Activated CD8-positive, alpha-beta T cell treated with anti-CD3 and anti-CD28 coated beads, Interleukin-2, amount 10 ng/mL, durations not matched to agents 7 days and 5 days (primary cell): ENCODE data around the gene SCAANT1. TPM values are rescaled to one million over a fixed set of nuclear protein-coding genes. Genes with fewer than 3 reads are reported as not detected.

Source experiments
- ATAC-seq: fragments of 150-1000 bp; cut with Tn5 transposase; one replicate; pipeline ENCODE4 v1.10.0; 2021; ENCODE audit warnings: moderate library complexity
- CTCF ChIA-PET: fragments of 350-600 bp; sonication (Branson Sonifier 250); formaldehyde crosslinking; loops from one replicate; lab custom pipeline; 2021; ENCODE audit warnings: antibody characterized with exemption; lab: Charles Lee
- POLR2A ChIA-PET: fragments of 350-600 bp; sonication (Branson Sonifier 250); formaldehyde crosslinking; loops from one replicate; lab custom pipeline; 2021; ENCODE audit warnings: antibody characterized with exemption; lab: Charles Lee
- DNase-seq: peaks from one replicate; pipeline ENCODE4 v3.0.0-alpha.2; 2020
- H3K27ac Mint-ChIP-seq: one replicate; pipeline ENCODE4 v1.8.0; 2021; ENCODE audit warnings: mild to moderate bottlenecking, mixed read lengths
- H3K27me3 Mint-ChIP-seq: one replicate; pipeline ENCODE4 v1.8.0; 2021; ENCODE audit warnings: low read depth, mixed read lengths
- H3K36me3 Mint-ChIP-seq: one replicate; pipeline ENCODE4 v1.8.0; 2021; ENCODE audit warnings: low read depth, mixed read lengths
- H3K4me1 Mint-ChIP-seq: one replicate; pipeline ENCODE4 v1.8.0; 2021; ENCODE audit warnings: low read depth, mixed read lengths
- H3K4me3 Mint-ChIP-seq: one replicate; pipeline ENCODE4 v1.8.0; 2021; ENCODE audit warnings: mild to moderate bottlenecking, mixed read lengths
- H3K9me3 Mint-ChIP-seq: one replicate; pipeline ENCODE4 v1.8.0; 2022; ENCODE audit warnings: mixed read lengths; ENCODE audit not compliant: insufficient read depth
- total RNA-seq, 2 experiments: library from RNA; stranded (reverse); gene quantifications; one replicate each; pipeline ENCODE4 v1.2.3, GENCODE V29; 2021

The SCAANT1 gene
- total RNA-seq, 2 experiments from 2014 or later = not detected

DNA sequence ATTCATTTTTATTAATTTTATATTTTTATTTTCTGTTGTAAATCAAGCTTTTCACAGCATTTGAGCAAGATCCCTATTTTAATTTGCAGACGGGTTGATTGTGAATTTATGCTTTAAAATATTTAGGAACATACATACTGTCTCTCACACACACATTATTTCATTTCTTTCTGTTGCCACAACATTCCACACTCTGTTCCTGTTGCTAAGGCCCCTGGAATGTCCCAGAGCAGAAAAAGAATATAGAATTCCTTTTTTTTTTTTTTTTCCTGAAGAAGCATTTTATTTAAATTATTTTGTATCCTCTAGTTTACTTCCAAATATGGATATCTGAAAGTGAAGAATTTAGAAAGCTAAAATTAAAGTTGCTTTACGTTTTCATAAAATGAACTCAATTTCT lies 36.8 kb upstream of the SCAANT1 start:
- H3K36me3 Mint-ChIP-seq = peaks cover 27% of the 10 kb centered on the region

DNA sequence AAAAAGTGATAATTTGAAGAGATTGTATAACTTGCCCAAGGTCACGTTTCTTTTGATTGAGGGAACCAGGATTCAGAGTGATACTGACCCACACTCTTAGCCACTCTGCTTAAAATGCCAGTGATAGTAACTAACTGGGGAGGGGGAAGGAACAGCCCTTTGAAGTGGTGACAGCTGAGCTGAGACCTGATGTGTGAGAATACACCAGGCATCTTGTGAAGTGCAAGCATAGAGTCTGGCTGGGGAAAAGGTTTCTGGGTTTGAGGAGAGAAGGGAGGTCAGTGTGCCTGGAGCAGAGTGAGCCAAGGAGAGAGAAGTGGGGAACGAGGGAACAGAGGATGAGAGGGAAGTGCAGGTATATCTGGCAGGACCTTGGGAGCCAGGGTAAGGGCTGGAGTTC lies 35.4 kb upstream of the SCAANT1 start:
- DNase-seq (no peak), ATAC-seq (no peak)
- H3K27ac Mint-ChIP-seq = peak overlapping the region; percentile 31
- H3K9me3 Mint-ChIP-seq = no peaks in the 10 kb centered on the region
- no peaks in the 10 kb centered on the region for H3K27me3 Mint-ChIP-seq
- H3K36me3 Mint-ChIP-seq = peaks cover 27% of the 10 kb centered on the region
- ChIA-PET CTCF (interaction anchor here (1.4 kb wide), 2 partner anchors 14 to 76 kb away, joined by 3 to 5 read pairs; no protein-coding TSS in a partner anchor), POLR2A (interaction anchor here (1.1 kb wide), 1 partner anchor 20 kb away, joined by 3 read pairs; no protein-coding TSS in a partner anchor)
- H3K4me3 Mint-ChIP-seq = no peak overlapping the region
- peaks cover 65% of the 10 kb centered on the region for H3K4me1 Mint-ChIP-seq

More for the DNA sequence above, 36.8 kb upstream of the SCAANT1 start:
- no peak for DNase-seq
- Mint-ChIP-seq H3K27ac (no peak overlapping the region), H3K9me3 (no peaks in the 10 kb centered on the region), H3K27me3 (no peaks in the 10 kb centered on the region), H3K4me3 (no peak overlapping the region), H3K4me1 (peaks cover 52% of the 10 kb centered on the region)
- ChIA-PET CTCF (interaction anchor here (0.7 to 1.5 kb wide), 3 partner anchors 9 to 56 kb away, joined by 3 to 5 read pairs (median 3); no protein-coding TSS in a partner anchor), POLR2A (interaction anchor here (0.6 to 3.2 kb wide), 2 partner anchors 19 to 75 kb away, joined by 3 to 10 read pairs; no protein-coding TSS in a partner anchor)
- no peak for ATAC-seq

DNA sequence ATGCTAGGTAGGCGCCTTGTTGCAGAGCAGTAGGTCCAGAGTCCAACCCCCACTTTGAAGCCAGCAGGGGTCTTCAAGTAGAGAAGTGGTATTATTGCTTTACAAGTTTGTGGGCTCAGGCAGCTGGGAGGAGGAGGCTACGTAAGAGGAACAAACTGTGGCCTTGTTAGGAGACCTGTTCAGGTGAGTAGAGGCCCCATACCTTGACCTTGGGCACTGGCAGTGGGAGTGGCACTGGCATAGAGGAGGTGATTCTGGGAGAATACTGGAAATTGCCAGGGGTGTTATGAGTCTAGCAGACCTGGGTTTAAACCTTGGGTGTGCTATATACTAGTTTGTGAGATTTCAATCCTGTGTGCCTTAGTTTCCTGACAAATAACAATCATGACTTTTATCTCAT lies 34.6 kb upstream of the SCAANT1 start:
- ChIA-PET POLR2A (interaction anchor here (1.1 kb wide), 1 partner anchor 21 kb away, joined by 3 read pairs; no protein-coding TSS in a partner anchor), CTCF (interaction anchor here (1.1 to 1.4 kb wide), 3 partner anchors 11 to 77 kb away, joined by 3 to 5 read pairs (median 3); no protein-coding TSS in a partner anchor)
- no peak overlapping the region for H3K4me3 Mint-ChIP-seq
- H3K4me1 Mint-ChIP-seq = peaks cover 67% of the 10 kb centered on the region
- no peak for ATAC-seq
- H3K9me3 Mint-ChIP-seq = no peaks in the 10 kb centered on the region
- H3K27ac Mint-ChIP-seq = peak overlapping the region; percentile 16
- H3K36me3 Mint-ChIP-seq = peaks cover 27% of the 10 kb centered on the region
- no peak for DNase-seq
- no peaks in the 10 kb centered on the region for H3K27me3 Mint-ChIP-seq

DNA sequence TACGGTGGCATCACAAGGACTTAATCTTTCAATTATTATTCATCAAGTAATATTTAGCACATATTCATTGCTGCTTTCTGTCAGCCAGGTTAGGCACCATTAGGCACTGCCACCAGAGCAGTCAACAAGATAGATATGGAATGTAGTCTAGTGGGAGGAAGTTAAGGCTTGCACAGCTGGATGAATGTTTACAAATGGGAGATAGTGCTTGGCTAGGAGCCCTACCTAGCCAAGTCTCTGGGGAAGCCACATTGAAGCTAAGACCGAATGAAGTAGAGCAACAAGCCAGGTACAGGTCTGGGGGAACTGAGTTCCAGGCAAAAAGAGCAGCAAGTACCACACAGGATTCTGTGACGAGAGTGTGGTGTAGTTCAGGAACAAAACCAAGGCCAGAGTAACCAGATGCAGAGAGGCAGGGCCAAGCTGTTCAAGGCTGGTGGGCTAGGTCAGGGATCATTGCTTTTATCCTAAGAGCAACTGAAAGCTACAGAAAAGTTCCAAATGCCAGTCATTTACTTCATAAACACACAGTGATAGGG lies 33.4 kb upstream of the SCAANT1 start:
- DNase-seq = no peak
- peaks cover 60% of the 10 kb centered on the region for H3K4me1 Mint-ChIP-seq
- H3K36me3 Mint-ChIP-seq = peaks cover 26% of the 10 kb centered on the region
- ChIA-PET CTCF (interaction anchor here (0.9 to 1.1 kb wide), 3 partner anchors 13 to 77 kb away, joined by 3 to 4 read pairs (median 4); partner anchors contain the start of gene PSMD6), POLR2A (interaction anchor here (0.9 kb wide), 1 partner anchor 23 kb away, joined by 3 read pairs; no protein-coding TSS in a partner anchor)
- H3K4me3 Mint-ChIP-seq = no peak overlapping the region
- no peaks in the 10 kb centered on the region for H3K27me3 Mint-ChIP-seq
- no peaks in the 10 kb centered on the region for H3K9me3 Mint-ChIP-seq
- no peak for ATAC-seq
- no peak overlapping the region for H3K27ac Mint-ChIP-seq

DNA sequence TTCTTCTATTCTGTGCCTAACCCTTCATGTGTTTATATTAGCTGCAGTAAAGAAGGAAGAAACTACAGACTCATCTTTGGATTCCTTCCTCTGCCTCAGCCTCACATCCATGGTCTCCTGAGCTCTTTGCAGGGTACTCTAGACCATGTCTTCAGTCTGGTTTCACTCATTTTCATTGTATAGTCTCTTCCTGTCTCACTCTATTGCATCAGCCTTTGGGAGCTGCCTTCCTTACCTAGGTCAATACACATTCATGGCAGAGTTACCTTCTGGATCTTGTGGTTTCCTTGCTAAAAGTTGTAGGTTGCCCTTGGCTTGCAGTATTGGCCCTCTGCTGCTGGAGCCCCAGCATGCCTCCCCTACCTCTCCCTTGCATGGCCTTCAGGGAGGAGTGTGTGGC lies 31.5 kb upstream of the SCAANT1 start:
- no peaks in the 10 kb centered on the region for H3K27me3 Mint-ChIP-seq
- H3K36me3 Mint-ChIP-seq = peaks cover 30% of the 10 kb centered on the region
- ChIA-PET CTCF (interaction anchor here (1.4 kb wide), 1 partner anchor 18 kb away, joined by 4 read pairs; no protein-coding TSS in a partner anchor), POLR2A (no interaction called here)
- peaks cover 59% of the 10 kb centered on the region for H3K4me1 Mint-ChIP-seq
- no peak overlapping the region for H3K4me3 Mint-ChIP-seq
- H3K9me3 Mint-ChIP-seq = no peaks in the 10 kb centered on the region
- ATAC-seq = peak; percentile 19
- peak overlapping the region; percentile 8 for H3K27ac Mint-ChIP-seq
- no peak for DNase-seq

DNA sequence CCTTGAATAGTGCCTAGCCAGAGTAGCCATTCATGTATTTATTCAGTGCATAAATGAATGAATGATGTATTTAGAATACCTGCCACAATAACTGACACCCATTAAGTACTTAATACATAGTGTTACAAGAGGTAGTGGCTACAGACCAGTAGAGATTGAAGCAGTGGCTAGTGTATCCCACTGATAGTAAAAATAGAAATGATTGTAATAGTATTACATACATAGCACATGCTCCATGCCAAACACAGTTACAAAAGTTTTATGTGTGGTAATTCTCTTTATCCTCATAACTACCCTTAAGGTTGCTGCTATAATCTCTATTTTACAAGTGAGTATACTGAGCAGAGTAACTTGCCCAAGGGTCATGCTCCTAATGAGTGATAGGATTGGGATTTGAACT lies 30.3 kb upstream of the SCAANT1 start:
- DNase-seq (no peak), ATAC-seq (no peak)
- Mint-ChIP-seq H3K4me1 (peaks cover 61% of the 10 kb centered on the region), H3K27me3 (no peaks in the 10 kb centered on the region), H3K36me3 (peaks cover 30% of the 10 kb centered on the region), H3K27ac (no peak overlapping the region), H3K9me3 (no peaks in the 10 kb centered on the region), H3K4me3 (no peak overlapping the region)
- ChIA-PET CTCF (interaction anchor here (1.0 to 1.2 kb wide), 2 partner anchors 9 to 20 kb away, joined by 3 to 4 read pairs; no protein-coding TSS in a partner anchor), POLR2A (no interaction called here)

DNA sequence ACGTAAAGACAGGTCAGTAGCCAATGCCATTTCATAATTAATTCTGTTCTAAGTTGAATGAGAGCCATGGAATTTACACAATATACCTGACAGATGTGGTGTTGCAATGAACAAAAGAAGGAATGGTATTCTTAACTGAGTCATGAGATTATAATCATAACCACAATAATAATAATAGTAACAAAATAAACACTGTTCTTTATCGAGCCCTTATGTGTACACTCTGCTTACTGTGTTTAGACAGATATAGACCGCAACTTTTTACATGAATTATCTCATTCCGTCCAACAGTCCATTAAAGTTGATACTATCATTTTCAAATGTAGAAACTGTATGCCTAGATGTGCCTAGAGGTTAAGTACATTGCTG lies 28.2 kb upstream of the SCAANT1 start:
- no peak for ATAC-seq
- H3K27ac Mint-ChIP-seq = no peak overlapping the region
- DNase-seq = no peak
- no peaks in the 10 kb centered on the region for H3K27me3 Mint-ChIP-seq
- CTCF ChIA-PET = no interaction called here
- peaks cover 31% of the 10 kb centered on the region for H3K36me3 Mint-ChIP-seq
- POLR2A ChIA-PET = no interaction called here
- no peaks in the 10 kb centered on the region for H3K9me3 Mint-ChIP-seq
- peaks cover 60% of the 10 kb centered on the region for H3K4me1 Mint-ChIP-seq
- no peak overlapping the region for H3K4me3 Mint-ChIP-seq

DNA sequence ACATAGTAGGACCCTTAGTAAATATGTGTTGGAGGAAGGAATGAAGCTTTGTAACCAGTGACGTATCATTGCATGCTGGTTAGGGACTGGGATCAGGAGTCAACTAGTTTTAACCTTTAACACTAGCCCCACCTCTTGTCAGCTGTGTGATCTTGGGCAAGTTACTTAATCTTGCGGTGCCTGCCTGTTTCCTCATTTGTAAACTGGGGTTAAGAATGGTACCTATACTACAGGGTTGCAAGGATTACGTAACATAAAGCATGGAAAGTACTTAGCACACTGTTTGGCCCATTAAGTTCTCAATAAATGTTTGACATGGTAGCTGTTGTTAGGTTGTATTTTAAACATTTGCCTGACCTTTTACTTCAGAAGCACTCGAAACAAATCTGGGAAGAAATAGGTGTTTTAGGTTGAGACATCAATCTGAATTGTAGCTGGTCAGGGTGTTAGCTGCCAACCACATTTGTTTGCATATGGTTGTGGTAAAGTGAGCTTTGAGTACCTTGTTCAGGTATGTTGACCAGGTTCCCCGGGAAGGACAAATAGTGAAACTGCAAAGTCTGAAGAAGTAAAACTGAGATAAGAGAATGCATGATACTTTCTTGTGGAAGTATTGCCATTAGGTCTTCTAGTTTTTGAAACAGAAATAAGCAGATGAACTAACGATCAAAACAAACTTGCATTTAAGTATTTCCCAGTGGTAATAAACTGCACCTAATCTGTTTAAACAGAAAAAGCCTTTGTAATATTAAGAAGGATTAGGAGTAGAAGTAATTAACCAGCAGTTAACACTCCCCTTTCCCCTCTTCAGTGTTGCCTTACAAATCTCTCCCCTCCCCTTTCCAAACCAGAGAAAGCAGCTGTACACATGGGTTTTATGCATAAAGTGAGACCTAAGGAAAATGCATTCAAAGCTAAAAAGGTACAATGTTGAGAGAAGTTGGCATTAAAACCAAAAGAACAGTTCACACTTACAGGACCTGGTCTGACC lies 25.8 kb upstream of the SCAANT1 start:
- Mint-ChIP-seq H3K27me3 (no peaks in the 10 kb centered on the region), H3K4me3 (no peak overlapping the region), H3K36me3 (peaks cover 39% of the 10 kb centered on the region), H3K4me1 (peaks cover 71% of the 10 kb centered on the region), H3K27ac (no peak overlapping the region), H3K9me3 (no peaks in the 10 kb centered on the region)
- ChIA-PET CTCF (interaction anchor here (1.1 kb wide), 2 partner anchors 24 to 56 kb away, joined by 4 read pairs; no protein-coding TSS in a partner anchor), POLR2A (no interaction called here)
- DNase-seq = no peak
- ATAC-seq = no peak

DNA sequence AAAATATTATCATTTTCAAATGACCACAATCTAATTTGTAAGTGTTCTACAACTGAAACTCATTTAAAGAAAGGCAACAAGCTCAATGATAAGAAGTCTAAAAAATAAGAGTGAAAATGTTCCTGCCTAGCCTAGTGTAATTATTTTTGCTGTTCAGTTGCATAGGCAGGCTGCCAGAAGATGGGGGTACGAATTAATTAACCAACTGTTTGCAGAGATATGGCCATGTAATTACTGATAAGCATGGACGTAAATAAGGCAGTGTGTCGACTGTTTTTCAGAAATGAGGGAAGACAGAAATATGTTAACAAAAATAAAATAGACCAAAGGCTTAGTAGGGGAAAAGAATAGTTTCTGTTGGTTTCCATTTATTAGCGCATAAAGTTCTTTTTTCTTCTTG lies 24.7 kb upstream of the SCAANT1 start:
- Mint-ChIP-seq H3K4me3 (no peak overlapping the region), H3K27ac (no peak overlapping the region), H3K36me3 (peaks cover 38% of the 10 kb centered on the region), H3K27me3 (no peaks in the 10 kb centered on the region), H3K4me1 (peaks cover 73% of the 10 kb centered on the region), H3K9me3 (no peaks in the 10 kb centered on the region)
- ChIA-PET POLR2A (no interaction called here), CTCF (interaction anchor here (0.8 to 1.3 kb wide), 4 partner anchors 25 to 86 kb away, joined by 3 to 4 read pairs (median 4); partner anchors contain the start of gene PSMD6)
- ATAC-seq = no peak
- no peak for DNase-seq

DNA sequence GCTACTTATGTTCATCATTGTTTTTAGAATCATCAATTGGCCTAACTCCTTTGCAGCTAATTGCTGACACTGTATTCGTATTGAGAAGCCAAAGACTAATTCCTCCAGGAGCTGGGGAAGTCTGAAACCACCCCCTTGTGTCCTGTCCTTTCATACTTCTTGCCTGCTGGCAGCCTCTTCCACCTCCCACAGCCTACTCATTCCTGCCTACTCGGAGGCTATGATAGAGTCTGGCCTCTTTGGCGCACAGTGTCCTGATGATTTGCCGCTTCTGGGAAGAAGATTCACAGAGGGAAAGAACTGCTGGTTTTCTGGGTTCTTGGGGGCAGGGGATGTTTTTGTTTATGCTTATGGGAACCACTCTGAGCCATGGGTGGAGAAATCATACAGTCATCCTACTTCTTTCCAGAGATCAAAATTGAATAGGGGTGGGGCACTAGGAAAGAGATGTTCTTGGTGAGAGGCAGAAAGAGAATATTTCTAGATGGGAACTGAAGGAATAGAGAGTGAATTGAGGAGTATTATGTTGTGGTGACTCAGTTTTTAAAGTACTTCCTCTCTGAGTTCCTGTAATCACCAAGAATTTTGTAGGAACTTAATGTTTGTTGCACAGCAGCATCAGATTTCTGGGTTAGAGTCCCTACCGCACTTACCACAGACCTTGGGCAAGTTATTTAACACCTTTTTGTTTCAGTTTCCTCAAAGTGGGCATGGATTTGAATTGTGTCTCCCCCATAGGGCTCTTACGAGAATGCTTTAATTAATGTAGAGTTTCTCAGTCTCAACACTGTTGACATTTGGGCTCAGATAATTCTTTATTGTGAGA lies 22.1 kb upstream of the SCAANT1 start:
- ChIA-PET POLR2A (no interaction called here), CTCF (interaction anchor here (1.1 kb wide), 1 partner anchor 28 kb away, joined by 7 read pairs; no protein-coding TSS in a partner anchor)
- peak; percentile 81 for ATAC-seq

More for the DNA sequence above, 22.1 kb upstream of the SCAANT1 start:
- Mint-ChIP-seq H3K4me3 (peak overlapping the region; percentile 63), H3K9me3 (no peaks in the 10 kb centered on the region), H3K27ac (peak overlapping the region; percentile 84), H3K27me3 (no peaks in the 10 kb centered on the region), H3K4me1 (peaks cover 76% of the 10 kb centered on the region), H3K36me3 (peaks cover 44% of the 10 kb centered on the region)
- peak; percentile 74 for DNase-seq
